Stimulated activated CD8-positive, alpha-beta memory T cell treated with anti-CD3 and anti-CD28 coated beads, Interleukin-4, amount 100 ng/mL, for 48 hours (primary cell): ENCODE data around the gene POLR2L.
A peak's percentile ranks its signal among the peaks of the same experiment; 100 is the strongest.

Experiments used
- DNase-seq: peaks from one replicate; pipeline ENCODE4 v3.0.0-alpha.2; 2020

Gene POLR2L

DNA sequence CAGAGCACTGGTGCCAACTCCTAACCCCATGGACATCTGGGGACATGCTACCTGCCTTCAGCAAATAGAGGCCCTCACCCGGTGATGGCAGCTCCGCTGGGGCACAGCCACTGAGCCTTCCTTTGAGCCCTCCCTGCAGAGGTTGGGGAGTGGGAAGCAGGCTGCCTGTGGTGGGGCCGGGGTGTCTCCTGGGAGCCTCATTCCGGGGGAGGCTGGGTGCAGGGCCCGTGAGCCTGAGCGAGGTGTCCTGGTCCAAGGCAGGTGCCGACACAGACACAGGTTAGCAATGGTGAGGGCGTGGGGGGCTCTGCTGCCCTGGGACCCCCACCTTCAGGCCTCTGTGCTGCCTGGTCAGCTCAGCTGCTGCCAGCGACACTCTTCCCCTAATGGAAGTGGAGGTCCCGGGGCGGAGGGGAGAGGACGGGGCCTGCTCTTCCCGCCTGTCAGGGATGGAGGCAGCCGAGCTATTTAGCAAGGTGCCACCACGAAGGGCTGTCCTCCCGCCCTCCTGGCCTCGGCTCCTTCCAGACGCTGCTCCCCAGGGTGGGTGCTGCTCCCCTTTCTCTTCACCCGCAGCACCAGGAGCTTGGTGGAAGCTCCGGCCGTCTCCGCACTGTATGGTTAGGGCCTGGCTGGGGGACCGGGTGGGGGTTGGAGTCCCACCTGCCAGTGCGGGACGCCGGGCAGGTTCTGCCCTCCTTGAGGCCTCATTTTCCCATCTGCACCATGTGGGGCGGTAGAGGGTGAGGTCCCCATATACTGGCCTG, 11.5 kb upstream of the POLR2L start:
- DNase-seq = no peak

DNA sequence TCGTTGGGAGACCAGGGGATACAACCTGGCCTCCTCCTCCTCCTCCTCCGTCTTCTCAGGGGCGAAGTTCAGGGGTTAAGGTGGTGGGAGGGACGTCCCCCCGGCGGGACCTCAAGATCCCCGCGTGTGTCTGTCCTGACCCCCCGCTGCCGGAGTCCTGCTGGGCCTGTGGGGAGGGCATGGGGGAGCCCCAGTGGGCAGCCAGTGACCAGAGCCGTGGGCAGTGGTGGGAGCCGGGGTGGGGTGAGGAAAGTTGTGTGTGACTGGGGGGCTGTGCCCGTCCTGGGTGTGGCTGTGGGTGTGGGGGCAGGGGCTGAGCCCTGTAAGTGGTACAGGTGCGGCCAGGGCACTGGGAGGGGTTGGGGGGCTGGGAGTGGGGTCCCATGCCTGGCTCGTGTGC, 10.4 kb upstream of the POLR2L start:
- DNase-seq = no peak

DNA sequence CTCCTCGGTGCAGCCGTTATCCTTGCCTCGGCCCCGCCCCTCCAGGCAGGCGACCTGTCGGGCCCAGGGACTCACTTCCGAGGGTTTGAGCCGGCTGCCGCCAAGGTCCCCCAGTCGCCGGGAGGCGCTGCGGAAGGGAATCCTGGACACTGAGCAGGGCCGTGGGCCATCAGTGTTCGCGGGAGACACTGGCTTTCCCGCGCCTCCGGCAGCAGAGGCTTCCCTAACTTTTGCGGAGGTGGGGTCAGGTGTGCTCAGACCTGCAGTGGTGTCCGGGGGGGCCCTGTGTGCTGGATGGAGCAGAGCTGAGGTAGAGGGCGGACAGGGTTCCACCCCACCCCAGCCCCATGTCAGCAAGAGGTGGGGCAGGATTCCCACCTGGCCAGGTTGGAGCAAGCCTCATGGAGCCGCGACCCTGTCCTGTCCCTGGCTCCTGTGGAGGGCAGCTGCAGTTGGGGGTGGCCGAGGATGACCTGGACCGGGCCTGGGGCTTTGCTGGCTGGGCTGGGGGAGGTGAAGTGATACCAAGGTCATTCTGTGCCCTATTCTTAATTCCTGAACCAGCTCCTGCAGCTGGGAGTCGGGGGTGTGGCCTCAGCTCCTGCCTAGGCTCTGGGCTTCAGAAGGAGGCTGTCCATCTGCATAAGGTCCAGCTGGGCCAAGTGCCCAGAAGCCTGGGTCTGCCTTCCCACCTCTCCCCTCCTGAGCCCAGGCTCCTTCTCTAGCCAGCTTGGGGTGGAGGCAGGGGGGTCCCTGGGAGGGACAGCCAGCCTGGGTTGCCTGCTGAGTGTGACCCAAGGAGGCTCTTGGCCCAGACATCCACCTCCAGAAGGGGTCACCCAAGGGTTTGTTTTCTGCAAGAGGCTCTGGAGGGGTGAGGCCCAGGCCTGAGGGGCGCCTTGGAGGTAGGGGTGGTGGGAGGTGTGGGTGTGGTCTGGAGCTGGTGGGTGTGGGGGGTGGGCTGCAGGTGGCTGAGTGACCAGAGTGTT, 8.7 kb upstream of the POLR2L start:
- DNase-seq = no peak

DNA sequence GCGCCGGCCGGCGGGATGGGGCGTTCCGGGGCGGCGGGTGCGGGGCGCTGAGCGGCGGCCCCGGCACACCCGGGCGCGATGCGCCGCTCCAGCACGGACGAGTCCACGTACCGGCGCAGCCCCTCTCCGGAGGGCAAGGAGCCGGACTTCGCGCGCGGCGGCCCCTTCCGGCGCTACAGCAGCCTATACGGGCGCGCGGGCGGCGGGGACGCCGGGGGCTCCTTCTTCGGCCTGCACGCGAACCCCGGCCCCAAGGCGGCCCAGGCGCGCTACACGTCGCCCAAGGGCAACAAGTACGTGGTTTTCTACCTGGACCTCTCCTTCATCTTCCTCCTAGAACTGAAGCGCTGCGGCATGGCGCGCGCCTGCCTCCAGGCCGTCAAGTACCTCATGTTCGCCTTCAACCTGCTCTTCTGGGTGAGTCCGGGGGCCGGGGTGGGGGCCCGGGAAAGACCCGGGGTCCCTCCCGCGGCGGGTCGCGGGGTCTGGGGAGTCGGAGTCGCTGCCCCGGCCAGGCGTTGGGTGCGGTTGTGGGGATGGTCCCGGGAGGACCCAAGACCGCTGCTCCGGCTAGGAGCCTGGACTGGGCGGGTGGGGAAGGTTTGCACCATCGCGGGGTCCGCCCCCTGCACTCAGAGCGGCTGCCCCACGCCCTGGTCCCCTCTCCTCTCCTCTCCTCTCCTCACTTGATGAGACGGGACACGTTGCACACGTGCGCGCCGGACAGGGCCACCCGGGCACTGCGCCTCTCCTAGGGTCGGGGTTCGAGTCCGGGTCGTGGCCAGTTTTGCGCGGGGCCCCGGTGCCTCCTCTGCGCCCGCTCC, 7.8 kb upstream of the POLR2L start:
- DNase-seq = no peak

DNA sequence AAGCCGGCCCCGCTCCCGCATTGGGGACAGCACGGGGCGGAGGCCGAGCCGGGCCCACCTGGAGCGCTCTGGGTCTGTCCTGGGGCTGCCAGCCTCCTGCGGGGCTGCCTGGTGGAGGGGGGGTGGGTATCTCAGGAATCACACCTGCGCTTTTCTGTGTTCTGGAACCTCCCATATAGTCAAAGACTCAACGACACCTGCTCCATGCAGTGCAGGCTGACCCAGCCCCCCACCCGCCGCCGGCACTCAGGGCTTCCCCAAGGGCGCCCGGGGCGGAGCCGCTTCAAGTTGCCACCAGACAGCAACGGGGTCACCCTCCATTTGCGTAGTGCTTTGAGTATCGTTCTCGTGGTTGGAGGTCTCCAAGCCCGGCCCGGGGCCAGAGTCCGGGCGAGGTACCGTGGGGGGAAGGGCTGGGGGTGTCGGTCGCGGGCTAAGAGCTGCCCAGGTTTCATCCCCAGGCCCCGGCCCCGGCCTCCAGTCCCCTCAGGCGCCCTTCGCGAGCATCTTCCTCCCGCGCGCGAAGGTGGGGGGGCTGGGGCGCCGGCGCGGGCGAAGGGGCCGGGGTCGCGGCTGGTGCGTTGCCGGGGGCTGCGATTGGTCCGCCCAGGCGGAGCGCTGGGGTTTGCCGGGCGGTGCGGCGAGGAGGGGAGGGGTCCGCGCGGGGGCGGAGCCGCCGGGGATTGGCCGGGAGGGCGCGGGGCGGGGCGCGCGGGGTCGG, 6.9 kb upstream of the POLR2L start:
- peak; percentile 56 for DNase-seq

DNA sequence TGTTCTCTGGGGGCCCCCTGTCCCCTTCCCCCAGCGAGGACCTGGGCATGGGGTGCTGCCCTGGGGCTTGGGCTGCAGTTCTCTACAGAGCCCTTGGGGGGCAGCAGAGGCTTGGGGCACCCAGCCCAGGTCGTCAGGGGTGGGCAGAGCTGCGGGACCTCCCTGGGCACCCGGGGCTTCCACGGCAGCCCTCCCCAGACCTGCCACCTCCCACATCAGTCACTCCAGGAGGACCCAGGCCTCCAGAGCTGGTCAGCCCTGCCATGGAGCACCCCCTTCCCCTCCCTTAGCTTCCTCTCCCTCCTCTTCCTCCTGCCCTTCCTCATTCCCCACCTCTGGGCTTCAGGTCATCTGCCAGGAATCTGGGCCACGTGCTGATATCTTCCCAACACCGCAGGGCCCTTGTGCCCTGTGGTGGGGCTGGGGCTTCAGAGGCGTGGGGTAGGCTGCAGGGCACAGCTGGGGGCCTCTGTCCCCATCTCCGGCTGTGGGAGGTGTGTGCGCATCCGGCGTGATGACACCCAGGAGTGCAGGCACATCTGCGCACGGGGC, 6.1 kb upstream of the POLR2L start:
- peak; percentile 83 for DNase-seq

DNA sequence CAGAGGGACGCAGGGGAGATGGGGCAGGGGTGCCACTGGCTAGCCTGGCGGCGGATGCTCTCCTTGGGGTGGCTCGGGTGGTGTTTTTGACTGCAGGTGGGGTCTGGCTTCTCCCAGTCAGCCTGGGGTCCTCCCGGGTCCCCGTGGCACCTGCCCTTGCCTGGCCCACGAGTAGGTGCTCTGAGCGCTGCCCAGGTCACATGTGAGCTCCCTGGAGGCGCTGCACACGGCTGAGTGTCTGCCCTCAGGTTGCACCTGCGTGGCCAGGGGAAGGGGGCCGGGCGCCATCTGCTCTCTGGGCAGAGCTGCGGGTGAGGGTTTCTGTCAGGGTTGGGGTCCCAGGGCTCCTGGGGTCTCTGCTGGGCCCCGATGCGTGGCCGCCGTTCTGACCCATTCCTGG, 5.5 kb upstream of the POLR2L start:
- no peak for DNase-seq

DNA sequence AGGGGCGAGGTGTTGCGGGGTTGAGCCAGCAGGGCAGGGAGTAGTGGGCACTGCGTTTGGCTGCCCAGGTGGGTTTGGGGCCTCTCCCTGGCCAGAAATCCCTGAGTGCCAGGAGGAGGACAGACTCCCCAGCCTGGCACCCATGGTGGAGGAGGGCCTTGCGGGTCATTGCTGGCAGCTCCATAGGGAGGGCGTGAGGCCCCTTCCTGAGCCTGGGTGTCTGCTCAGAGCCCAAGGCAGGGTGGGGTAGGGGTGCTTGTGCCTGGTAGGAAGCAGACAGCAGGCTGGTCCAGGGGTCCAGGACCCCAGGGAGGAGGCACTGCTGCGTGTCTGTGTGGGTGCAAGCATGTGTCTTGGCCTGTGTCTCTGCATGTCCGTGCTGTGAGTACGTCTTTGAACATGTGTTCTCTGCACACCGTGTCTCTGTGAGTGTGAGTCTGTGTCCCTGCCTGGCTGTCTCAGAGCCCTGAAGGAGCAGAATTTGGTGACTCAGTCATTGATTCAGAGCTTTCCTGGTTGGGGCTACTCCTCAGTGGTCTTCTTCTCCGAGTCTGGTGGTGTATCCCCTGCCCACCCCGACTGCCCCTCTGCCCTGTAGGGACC, 4.3 kb upstream of the POLR2L start:
- DNase-seq = no peak

DNA sequence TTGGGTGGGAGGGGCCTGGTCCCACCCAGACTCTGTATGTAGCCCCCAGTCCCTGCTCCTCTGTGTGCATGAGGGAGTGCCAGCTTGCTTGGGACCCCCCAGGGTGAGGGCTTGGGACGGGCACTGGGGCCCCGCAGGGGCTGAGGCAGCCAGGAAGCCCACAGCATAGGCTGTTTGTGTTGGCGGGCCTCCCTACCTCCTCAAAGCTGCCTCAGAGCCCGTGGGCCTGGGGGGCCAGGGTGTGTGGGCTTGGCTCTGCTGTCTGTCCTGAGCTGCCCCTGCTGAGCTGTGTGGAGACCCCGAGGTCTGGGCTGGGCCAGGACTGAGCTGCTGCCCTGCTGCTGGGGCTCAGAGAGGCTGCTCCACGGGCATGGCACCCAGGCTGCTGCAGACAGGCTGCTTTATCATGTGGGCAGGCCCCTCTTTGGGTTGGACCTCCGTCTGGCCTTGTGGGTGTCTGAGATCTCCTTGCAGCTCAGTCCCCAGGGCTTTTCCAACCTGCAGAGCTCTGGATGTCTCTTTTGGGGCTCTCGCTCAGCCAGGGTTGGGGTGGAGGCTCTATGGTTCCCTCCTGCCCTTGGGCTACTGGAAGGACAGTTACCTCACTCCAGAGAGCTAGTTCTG, 3.7 kb upstream of the POLR2L start:
- no peak for DNase-seq

DNA sequence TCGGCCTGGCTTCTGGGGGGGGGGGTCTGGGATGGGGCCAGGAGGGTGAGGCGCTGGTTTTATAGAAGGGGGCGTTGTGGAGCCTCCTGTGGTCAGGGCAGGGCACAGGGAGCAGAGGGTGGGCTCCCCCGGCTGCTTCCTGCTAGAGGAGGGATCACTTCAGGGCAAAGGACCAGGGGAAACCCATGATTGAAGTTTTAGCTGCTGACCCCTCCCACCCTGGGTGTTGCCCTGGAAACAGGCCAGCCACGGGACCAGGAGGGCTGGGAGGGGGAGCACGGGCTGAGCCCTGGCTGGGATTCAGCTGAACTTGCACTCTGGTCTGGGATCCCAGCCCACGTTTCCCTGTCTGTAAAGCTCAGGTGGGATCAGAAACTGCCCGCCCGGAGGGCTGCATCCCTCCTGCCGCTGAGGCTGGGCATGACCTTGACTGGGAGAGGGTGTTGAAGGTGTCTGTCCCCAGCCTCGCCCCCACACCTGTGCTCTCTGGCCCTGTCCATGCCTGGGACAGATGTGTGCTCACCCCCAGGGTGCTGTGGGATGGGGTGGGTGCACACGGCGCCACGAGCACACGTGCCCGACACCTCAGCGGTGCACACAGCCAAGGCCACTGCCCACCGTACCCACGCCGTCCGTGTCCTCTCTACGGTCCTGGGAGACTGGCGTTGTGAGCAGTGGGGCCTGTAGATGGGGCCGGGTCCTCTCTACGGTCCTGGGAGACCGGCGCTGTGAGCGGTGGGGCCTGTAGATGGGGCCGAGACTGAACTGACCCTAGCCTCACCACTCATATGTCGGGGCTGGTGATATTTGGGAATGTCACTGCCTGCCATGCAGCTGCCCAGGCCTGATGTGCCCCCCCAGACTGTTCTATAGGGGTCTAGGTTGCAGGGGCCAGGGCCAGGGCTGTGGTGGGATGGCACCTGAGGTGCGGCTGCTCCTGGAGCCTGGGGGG, 2.6 kb upstream of the POLR2L start:
- no peak for DNase-seq

DNA sequence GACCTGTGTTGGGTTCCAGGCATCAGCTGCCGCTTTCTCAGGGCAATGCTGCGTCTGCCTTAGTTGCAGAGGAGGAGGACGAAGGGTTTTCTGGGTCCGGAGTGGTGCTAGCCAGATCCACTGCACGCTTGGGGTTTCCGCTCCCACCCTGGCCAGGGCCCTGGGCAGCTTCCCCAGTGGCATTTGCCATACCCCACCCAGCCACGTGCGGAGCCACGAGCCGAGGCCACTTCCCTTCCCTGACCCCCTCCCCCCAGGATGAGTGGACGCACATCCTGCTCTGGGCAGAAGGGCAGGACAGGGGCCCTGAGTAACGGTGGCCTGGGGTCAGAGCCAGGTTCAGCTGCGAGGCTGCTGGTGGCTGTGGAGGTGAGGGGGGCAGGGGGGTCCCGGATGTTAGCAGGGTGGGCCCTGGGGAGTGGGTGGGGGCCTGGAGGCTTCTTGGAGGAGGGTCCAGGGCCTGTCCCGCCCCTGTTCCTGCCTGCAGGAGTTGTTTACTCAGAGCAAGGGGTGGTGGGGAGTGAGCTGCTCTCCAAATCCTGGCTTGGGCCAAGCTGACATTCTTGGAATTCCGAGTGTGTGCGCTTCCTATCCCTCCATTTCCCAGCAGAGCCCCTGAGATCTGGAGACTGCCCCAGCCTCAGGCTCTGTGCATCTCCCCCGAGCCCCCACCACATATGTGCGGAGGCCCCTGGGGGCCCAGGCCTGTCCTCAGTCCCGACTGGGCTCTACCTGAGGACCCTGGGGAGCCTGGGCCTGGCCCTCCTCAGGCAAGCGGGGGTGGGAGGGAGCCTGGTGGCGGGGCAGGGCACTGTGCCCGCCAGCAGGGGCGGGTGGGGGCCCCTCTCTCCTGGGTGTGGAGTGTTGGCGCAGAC, 1.7 kb upstream of the POLR2L start:
- no peak for DNase-seq

DNA sequence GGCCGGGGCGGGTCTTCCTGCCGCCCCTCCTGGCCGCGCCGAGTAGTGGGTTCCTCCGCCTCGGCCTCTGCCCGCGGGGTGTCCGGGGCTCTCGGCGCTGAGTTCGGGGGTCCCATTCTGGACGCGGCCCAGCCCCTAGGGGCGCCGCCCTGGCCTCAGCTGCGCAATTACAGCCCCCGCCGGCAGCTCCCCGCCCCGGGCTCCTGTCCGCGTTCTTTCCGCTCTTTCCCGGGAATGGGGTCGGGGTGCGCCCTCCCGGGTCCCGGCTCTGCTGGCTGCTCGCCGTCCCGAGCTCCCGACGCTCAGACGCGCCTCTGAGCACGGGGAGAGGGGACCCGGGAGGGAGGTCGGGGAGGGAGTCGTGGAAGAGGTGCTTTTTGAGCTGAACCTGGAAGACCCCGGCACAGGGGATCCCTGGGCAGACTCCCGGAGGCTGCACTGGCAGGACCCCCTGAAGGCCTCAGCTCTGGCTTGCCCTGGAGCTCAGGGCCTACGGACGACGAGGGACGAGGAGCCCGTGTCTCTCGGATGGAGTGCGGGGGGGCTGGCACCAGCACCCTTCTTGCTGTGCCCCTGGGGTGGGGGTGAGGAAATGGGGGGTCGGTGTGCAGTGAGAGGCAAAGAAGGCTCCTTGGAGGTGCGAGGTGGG, 881 bp upstream of the POLR2L start:
- DNase-seq = no peak

DNA sequence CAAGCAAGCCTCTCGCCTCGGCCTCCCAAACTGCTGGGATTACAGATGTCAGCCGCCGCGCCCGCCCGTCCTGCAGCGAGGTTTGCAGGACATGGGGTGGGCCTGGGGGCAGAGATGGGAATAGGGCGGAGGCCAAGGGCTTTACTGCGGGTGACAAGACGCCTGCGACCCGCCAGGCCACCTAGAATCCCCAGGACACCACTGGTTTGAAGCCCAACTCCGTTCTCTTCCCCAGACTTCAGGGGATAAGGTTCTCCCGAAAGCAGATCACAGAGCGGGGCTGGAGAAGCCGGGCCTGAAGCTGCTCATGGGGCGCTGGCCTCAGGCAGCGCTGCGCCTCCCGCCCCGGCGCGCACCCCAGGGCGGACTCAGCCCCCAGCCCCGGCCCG, 354 bp downstream of the POLR2L start:
- DNase-seq = no peak

DNA sequence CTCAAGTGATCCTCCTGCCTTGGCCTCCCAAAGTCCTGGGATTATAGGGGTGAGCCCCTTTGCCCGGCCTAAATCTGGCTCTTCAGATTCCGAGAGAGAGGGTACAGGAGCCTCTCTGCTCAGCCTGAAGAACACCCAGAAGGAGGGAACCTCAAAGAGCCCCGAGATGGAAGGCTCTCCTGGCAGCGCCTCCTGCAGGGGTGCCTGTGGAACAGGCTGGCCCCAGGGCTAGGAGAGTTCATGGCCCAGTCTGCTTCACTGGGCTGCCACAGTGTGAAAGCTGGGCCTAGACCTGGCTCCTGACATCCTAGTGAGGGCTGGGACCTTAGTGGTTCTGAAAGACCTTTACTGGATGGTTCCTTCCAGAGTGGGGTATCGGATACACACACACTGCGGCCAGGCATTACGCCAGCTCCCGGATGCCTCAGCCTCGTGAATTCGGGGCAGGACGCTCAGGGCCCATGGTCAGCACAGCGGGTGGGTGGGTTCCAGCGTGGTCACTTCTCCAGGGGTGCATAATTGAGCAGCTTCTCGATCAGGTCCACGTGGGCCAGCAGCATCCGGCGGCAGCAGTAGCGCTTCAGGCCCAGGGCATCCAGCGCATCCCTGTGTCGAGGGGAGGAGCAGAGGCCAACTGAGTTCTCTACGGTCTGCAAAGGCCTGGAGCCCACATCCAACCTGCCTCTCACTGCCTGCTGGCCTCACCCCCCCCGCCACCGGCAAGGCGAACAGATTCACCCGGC, 2.3 kb downstream of the POLR2L start:
- DNase-seq = no peak

DNA sequence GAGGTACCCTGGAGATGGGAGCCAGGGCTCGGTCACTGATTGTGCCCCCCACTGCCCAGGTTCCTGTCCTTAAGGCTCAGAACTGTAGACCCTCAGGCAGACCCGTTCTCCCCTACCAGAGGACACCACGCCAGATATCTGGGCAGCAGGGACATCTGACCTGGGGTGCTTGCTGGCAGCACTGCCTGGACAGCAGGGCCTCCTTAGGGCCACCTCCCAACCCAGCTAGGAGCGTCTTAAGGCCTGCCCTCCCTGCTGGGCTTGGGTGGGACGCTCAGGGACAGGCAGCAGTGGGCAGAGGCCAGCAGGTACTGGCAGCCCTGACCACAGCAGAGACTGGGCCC, 3.1 kb downstream of the POLR2L start:
- no peak for DNase-seq

DNA sequence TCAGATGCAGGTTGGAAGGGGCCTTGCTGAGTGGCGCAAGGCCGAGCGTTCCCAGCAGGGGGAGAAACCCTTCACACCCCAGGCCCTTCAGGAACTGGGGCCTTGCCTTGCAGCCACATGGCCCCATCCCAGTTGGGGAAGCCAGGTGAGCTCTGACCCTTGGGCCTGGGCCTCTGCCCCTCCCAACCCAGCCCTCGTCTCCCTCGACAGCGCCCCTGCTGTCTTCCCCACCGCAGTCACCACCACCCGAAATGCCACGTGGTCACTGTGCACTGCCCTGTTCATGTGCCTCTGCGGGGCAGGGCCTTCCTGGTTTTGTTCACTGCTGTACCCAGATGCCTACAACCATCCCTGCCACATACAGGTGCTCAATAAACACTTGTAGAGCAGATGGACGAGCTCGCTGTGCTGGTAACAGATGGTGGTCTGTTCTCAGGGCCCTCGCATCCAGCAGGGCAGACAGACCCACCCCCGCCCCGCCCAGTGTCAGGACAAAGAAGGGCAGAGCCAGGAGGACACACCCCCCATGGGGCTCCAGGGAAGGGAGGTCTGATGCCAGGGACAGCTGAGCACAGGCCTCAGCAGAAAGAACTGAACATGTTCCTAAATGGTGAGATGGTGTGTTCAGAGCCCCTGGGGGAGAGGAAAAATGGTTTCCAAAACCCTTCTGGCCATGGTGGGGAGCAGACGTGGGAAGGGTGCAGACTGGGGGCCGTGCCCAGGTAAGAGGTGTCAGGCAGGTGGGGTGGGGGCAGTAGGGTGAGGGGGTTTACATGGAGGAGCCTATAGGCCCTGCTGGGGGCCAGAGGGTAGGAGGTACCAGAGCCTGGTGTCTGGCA, 3.7 kb downstream of the POLR2L start:
- DNase-seq = no peak

DNA sequence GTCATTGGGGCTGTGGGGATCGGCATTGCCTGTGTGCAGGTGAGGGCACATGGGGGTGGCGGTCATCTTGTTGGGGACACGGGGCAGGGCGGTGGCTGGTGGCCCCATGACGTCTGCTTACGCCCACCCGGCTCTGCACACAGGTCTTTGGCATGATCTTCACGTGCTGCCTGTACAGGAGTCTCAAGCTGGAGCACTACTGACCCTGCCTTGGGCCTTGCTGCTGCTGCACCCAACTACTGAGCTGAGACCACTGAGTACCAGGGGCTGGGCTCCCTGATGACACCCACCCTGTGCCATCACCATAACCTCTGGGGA, 4.4 kb downstream of the POLR2L start:
- DNase-seq = no peak
